HepG2 (cell line): Measurements from ENCODE around the gene PSMD12. TPM values are rescaled to one million over a fixed set of nuclear protein-coding genes. Genes with fewer than 3 reads are reported as not detected.

Source experiments
- ATAC-seq: fragments of 200-7000 bp; cut with Tn5 transposase; 3 replicates; pipeline ENCODE4 v1.9.1; 2020; ENCODE audit warnings: mild to moderate bottlenecking, moderate library complexity
- BruUV-seq: library from RNA; stranded (reverse); fragments of 400-500 nt; replicated peaks from 2 replicates; lab custom pipeline; 2021; lab: Mats Ljungman, UMichigan
- CTCF ChIA-PET: fragments of 300-600 bp; formaldehyde crosslinking; extraction: SDS; loops from one replicate; lab custom pipeline; 2021; ENCODE audit warnings: low total read pairs, inconsistent platforms, low intra/inter-chr PET ratio; lab: Yijun Ruan, JAX
- POLR2A ChIA-PET: fragments of 350-600 bp; sonication (Branson Sonifier 250); formaldehyde crosslinking; loops from one replicate; lab custom pipeline; 2020; ENCODE audit warnings: antibody characterized with exemption, inconsistent platforms; lab: Yijun Ruan, JAX
- DNase-seq: peaks from one replicate; pipeline ENCODE4 v3.0.0-alpha.2; 2015; ENCODE audit warnings: low spot score
- FAIRE-seq: peaks from 3 replicates; lab custom pipeline; 2011; peaks lifted over from hg19 to GRCh38; lab: Jason Lieb, UNC
- H2AFZ ChIP-seq: one replicate; pipeline ENCODE4 v1.6.1; 2011; ENCODE audit warnings: low read length, inconsistent platforms
- H3K27ac ChIP-seq: fragments of 300-600 bp; 3 replicates; pipeline ENCODE4 v1.8.0; 2011; ENCODE audit warnings: mixed run types, mild to moderate bottlenecking, mixed read lengths, low read length, inconsistent platforms; ENCODE audit not compliant: insufficient read depth; ENCODE audit errors: extremely low read length
- H3K27me3 ChIP-seq, 2 experiments: fragments of 200-600 bp in 1 of 2; 2 replicates in 1 of 2; 3 replicates in 1 of 2; pipeline versions ENCODE4 v1.6.0 to v1.8.0; 2011; ENCODE audit warnings: low read length in 2 of 2, mild to moderate bottlenecking in 2 of 2, moderate library complexity in 2 of 2, inconsistent platforms in 1 of 2; ENCODE audit not compliant: insufficient read depth in 2 of 2, control insufficient read depth in 1 of 2
- H3K36me3 ChIP-seq, 2 experiments: fragments of 200-600 bp in 1 of 2; replicated peaks in 1 of 2; 2 replicates in 1 of 2; 3 replicates in 1 of 2; pipeline versions ENCODE4 v1.5.1 to v1.8.0; 2011; ENCODE audit warnings: low read length in 2 of 2, inconsistent platforms in 1 of 2; ENCODE audit not compliant: insufficient read depth in 2 of 2, control insufficient read depth in 1 of 2
- H3K4me1 ChIP-seq: 2 replicates; pipeline ENCODE4 v1.5.1; 2012; ENCODE audit warnings: low read length, inconsistent platforms; ENCODE audit not compliant: insufficient read depth
- H3K4me2 ChIP-seq: 2 replicates; pipeline ENCODE4 v1.6.0; 2011; ENCODE audit warnings: low read depth, low read length, inconsistent platforms
- H3K4me3 ChIP-seq, 3 experiments: fragments of 200-600 bp in 1 of 3; sonication (generic), shearing (Covaris generic) in 1 of 3; replicated peaks in 1 of 3; 2 replicates each; pipeline ENCODE4 v1.5.1; 2011 to 2016; ENCODE audit warnings: low read length in 3 of 3, inconsistent platforms in 2 of 3, low read depth in 2 of 3, mild to moderate bottlenecking in 2 of 3, control low read depth in 1 of 3, mixed read lengths in 1 of 3; ENCODE audit not compliant: insufficient read depth in 1 of 3
- H3K79me2 ChIP-seq: one replicate; pipeline ENCODE4 v1.6.1; 2011; ENCODE audit warnings: low read length, inconsistent platforms; ENCODE audit not compliant: insufficient read depth
- H3K9ac ChIP-seq: 2 replicates; pipeline ENCODE4 v1.6.0; 2011; ENCODE audit warnings: mild to moderate bottlenecking, low read depth, low read length, inconsistent platforms; ENCODE audit not compliant: insufficient read depth
- H3K9me3 ChIP-seq: 2 replicates; pipeline ENCODE4 v1.5.1; 2012; ENCODE audit warnings: mild to moderate bottlenecking, low read length
- H4K20me1 ChIP-seq: 2 replicates; pipeline ENCODE4 v1.6.0; 2011; ENCODE audit warnings: inconsistent platforms, mild to moderate bottlenecking, low read length, moderate library complexity; ENCODE audit not compliant: insufficient read depth
- ATRX ChIP-seq: sonication (generic); formaldehyde crosslinking; IDR thresholded peaks from 2 replicates; pipeline ENCODE4 v1.4.0; 2020; ENCODE audit warnings: missing genetic modification reagents, borderline replicate concordance
- ELK4 ChIP-seq: sonication (generic); formaldehyde crosslinking; IDR thresholded peaks from 2 replicates; pipeline ENCODE4 v1.9.0; 2021; ENCODE audit warnings: missing genetic modification reagents, borderline replicate concordance
- FOXJ3 ChIP-seq: sonication (generic); formaldehyde crosslinking; IDR thresholded peaks from 2 replicates; pipeline ENCODE4 v1.4.0; 2020; ENCODE audit warnings: missing genetic modification reagents, mild to moderate bottlenecking, borderline replicate concordance
- IKZF4 ChIP-seq: sonication (generic); formaldehyde crosslinking; IDR thresholded peaks from 2 replicates; pipeline ENCODE4 v1.5.1; 2020; ENCODE audit warnings: borderline replicate concordance, mild to moderate bottlenecking, low read depth, missing genetic modification reagents; ENCODE audit errors: not compliant biosample characterization
- KLF6 ChIP-seq: IDR thresholded peaks from 2 replicates; pipeline ENCODE4 v1.8.0; 2016; ENCODE audit warnings: missing biosample characterization, missing genetic modification reagents
- MXI1 ChIP-seq: IDR thresholded peaks from 3 replicates; pipeline ENCODE4 v1.6.1; 2012; ENCODE audit warnings: low read depth, low read length, inconsistent platforms, borderline replicate concordance
- SALL1 ChIP-seq: sonication (generic); formaldehyde crosslinking; IDR thresholded peaks from 2 replicates; pipeline ENCODE4 v1.8.0; 2022; ENCODE audit warnings: mild to moderate bottlenecking, missing genetic modification reagents
- SP4 ChIP-seq: sonication (generic); formaldehyde crosslinking; IDR thresholded peaks from 2 replicates; pipeline ENCODE4 v1.8.1; 2023; ENCODE audit warnings: mild to moderate bottlenecking, missing genetic modification reagents
- SSRP1 ChIP-seq: IDR thresholded peaks from 2 replicates; pipeline ENCODE4 v1.6.1; 2016; ENCODE audit warnings: control low read depth
- TBP ChIP-seq: sonication (generic); formaldehyde crosslinking; IDR thresholded peaks from 2 replicates; pipeline ENCODE4 v1.5.0; 2020; ENCODE audit warnings: missing genetic modification reagents
- ZNF225 ChIP-seq: sonication (generic); formaldehyde crosslinking; IDR thresholded peaks from 2 replicates; pipeline ENCODE4 v1.4.0; 2020; ENCODE audit warnings: mild to moderate bottlenecking, missing genetic modification reagents
- ZNF331 ChIP-seq: sonication (generic); formaldehyde crosslinking; IDR thresholded peaks from 2 replicates; pipeline ENCODE4 v1.4.0; 2020; ENCODE audit warnings: missing genetic modification reagents
- ZNF674 ChIP-seq: sonication (generic); formaldehyde crosslinking; IDR thresholded peaks from 2 replicates; pipeline ENCODE4 v1.5.0; 2020; ENCODE audit warnings: low read depth, mild to moderate bottlenecking, missing genetic modification reagents
- ZNF761 ChIP-seq: sonication (generic); formaldehyde crosslinking; conservative IDR thresholded peaks from 2 replicates; pipeline ENCODE4 v1.4.0; 2020; ENCODE audit warnings: mild to moderate bottlenecking, missing genetic modification reagents
- WGBS: methylation state at CpG from one replicate; pipeline ENCODE4 v1.1.6; 2017; ENCODE audit warnings: low lambda C conversion rate; 5-methylcytosine and 5-hydroxymethylcytosine counted together
- in situ Hi-C: cut with HindIII; loops from 2 replicates; pipeline ENCODE4 v1.10.0; 2017; ENCODE audit warnings: low pct_unique_long_range_greater_than_20kb; ENCODE audit not compliant: extremely low pct_ligation_motif_present
- intact Hi-C: fragments of 100-400 bp; cut with micrococcal nuclease; formaldehyde crosslinking; loops from one replicate; pipeline ENCODE4 v1.10.0; 2022; ENCODE audit not compliant: unreplicated experiment
- polyA plus RNA-seq, 8 experiments: library from polyadenylated mRNA; depleted of rRNA in 3 of 8; stranded (reverse) in 7 of 8; unstranded in 1 of 8; fragments of >200 nt; fragmentation: Illumina TruSeq in 4 of 8; extraction: Trizol in 4 of 8; gene quantifications; 2 replicates each; pipeline versions ENCODE4 v1.2.1 to v1.2.3, GENCODE V29; 2011 to 2016; ENCODE audit warnings: low read depth in 4 of 8, missing spikeins in 1 of 8, mixed read lengths in 1 of 8; ENCODE audit not compliant: insufficient read depth in 1 of 8
- total RNA-seq, 5 experiments: library from RNA; depleted of rRNA; stranded (reverse); fragments of >200 nt; fragmentation: Illumina TruSeq; extraction: Trizol; gene quantifications; 2 replicates each; pipeline ENCODE4 v1.2.3, GENCODE V29; 2016; ENCODE audit warnings: low read depth in 1 of 5
- TF ChIP-seq, protein P1 (sequence below): IDR thresholded peaks from 2 replicates; pipeline ENCODE4 v1.6.1; 2016; ENCODE audit warnings: missing compliant biosample characterization, missing genetic modification reagents, borderline replicate concordance
- TF ChIP-seq, protein P2 (sequence below): fragments of 450-650 bp; IDR thresholded peaks from 2 replicates; pipeline ENCODE4 v1.6.1; 2017; ENCODE audit warnings: mild to moderate bottlenecking
- TF ChIP-seq, protein P3 (sequence below): sonication (generic); formaldehyde crosslinking; IDR thresholded peaks from 2 replicates; pipeline ENCODE4 v1.5.0; 2020; ENCODE audit warnings: mild to moderate bottlenecking, missing genetic modification reagents
- TF ChIP-seq, protein P4 (sequence below): sonication (generic); formaldehyde crosslinking; IDR thresholded peaks from 2 replicates; pipeline ENCODE4 v1.5.1; 2020; ENCODE audit warnings: mild to moderate bottlenecking, missing genetic modification reagents, moderate library complexity

The PSMD12 gene
- total and polyA plus RNA-seq, 2 of the 13 experiments (the other 11 are each of a cell fraction or from before 2014, with no cell fraction given): 27.4 to 71.7 TPM

GRCh38 chr17:67326440-67326839 is 39.9 kb downstream of the PSMD12 start:
- Histone ChIP-seq H3K4me2 (no peak overlapping the region), H3K9ac (no peak overlapping the region), H3K27me3 (no peaks in the 10 kb centered on the region), H3K79me2 (no peaks in the 10 kb centered on the region), H3K9me3 (no peaks in the 10 kb centered on the region), H3K27ac (no peak overlapping the region), H3K36me3 (no peaks in the 10 kb centered on the region), H3K4me1 (peaks cover 19% of the 10 kb centered on the region), H2AFZ (no peak overlapping the region), H4K20me1 (no peaks in the 10 kb centered on the region), H3K4me3 (no peak overlapping the region)
- ATAC-seq (no peak), DNase-seq (no peak), FAIRE-seq (no peak)
- in situ Hi-C loops (no loop called here), intact Hi-C loops (no loop called here)
- no peak for TF ChIP-seq FOXJ3 (CRISPR knock-in tag)
- no peak for TF ChIP-seq ZNF674
- TF ChIP-seq SSRP1 (CRISPR knock-in tag): no peak
- no peak for TF ChIP-seq IKZF4
- TF ChIP-seq SP4: no peak
- TF ChIP-seq, protein P1, sequence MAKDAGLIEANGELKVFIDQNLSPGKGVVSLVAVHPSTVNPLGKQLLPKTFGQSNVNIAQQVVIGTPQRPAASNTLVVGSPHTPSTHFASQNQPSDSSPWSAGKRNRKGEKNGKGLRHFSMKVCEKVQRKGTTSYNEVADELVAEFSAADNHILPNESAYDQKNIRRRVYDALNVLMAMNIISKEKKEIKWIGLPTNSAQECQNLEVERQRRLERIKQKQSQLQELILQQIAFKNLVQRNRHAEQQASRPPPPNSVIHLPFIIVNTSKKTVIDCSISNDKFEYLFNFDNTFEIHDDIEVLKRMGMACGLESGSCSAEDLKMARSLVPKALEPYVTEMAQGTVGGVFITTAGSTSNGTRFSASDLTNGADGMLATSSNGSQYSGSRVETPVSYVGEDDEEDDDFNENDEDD: no peak
- TF ChIP-seq ATRX (CRISPR knock-in tag): no peak
- TF ChIP-seq ZNF761 (CRISPR knock-in tag): no peak
- no peak for TF ChIP-seq ZNF331 (CRISPR knock-in tag)
- no peak for TF ChIP-seq TBP (CRISPR knock-in tag)
- TF ChIP-seq SALL1 (CRISPR knock-in tag): no peak
- TF ChIP-seq, protein P2, sequence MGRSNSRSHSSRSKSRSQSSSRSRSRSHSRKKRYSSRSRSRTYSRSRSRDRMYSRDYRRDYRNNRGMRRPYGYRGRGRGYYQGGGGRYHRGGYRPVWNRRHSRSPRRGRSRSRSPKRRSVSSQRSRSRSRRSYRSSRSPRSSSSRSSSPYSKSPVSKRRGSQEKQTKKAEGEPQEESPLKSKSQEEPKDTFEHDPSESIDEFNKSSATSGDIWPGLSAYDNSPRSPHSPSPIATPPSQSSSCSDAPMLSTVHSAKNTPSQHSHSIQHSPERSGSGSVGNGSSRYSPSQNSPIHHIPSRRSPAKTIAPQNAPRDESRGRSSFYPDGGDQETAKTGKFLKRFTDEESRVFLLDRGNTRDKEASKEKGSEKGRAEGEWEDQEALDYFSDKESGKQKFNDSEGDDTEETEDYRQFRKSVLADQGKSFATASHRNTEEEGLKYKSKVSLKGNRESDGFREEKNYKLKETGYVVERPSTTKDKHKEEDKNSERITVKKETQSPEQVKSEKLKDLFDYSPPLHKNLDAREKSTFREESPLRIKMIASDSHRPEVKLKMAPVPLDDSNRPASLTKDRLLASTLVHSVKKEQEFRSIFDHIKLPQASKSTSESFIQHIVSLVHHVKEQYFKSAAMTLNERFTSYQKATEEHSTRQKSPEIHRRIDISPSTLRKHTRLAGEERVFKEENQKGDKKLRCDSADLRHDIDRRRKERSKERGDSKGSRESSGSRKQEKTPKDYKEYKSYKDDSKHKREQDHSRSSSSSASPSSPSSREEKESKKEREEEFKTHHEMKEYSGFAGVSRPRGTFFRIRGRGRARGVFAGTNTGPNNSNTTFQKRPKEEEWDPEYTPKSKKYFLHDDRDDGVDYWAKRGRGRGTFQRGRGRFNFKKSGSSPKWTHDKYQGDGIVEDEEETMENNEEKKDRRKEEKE: no peak
- TF ChIP-seq, protein P3, sequence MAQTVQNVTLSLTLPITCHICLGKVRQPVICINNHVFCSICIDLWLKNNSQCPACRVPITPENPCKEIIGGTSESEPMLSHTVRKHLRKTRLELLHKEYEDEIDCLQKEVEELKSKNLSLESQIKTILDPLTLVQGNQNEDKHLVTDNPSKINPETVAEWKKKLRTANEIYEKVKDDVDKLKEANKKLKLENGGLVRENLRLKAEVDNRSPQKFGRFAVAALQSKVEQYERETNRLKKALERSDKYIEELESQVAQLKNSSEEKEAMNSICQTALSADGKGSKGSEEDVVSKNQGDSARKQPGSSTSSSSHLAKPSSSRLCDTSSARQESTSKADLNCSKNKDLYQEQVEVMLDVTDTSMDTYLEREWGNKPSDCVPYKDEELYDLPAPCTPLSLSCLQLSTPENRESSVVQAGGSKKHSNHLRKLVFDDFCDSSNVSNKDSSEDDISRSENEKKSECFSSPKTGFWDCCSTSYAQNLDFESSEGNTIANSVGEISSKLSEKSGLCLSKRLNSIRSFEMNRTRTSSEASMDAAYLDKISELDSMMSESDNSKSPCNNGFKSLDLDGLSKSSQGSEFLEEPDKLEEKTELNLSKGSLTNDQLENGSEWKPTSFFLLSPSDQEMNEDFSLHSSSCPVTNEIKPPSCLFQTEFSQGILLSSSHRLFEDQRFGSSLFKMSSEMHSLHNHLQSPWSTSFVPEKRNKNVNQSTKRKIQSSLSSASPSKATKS (CRISPR knock-in tag): no peak
- no peak for TF ChIP-seq ZNF225
- TF ChIP-seq, protein P4, sequence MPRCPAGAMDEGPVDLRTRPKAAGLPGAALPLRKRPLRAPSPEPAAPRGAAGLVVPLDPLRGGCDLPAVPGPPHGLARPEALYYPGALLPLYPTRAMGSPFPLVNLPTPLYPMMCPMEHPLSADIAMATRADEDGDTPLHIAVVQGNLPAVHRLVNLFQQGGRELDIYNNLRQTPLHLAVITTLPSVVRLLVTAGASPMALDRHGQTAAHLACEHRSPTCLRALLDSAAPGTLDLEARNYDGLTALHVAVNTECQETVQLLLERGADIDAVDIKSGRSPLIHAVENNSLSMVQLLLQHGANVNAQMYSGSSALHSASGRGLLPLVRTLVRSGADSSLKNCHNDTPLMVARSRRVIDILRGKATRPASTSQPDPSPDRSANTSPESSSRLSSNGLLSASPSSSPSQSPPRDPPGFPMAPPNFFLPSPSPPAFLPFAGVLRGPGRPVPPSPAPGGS (CRISPR knock-in tag): no peak
- TF ChIP-seq MXI1: no peak
- TF ChIP-seq KLF6 (CRISPR knock-in tag): no peak
- TF ChIP-seq ELK4 (CRISPR knock-in tag): no peak
- CTCF ChIA-PET: no interaction called here
- 49% methylated on average over 3 of the region's 3 CpGs for WGBS
- no TSS peak for BruUV-seq
- POLR2A ChIA-PET: no interaction called here
